Measurements from ENCODE around the gene COMMD9.

The COMMD9 gene

GRCh38 chr11:36296884-36297543 lies 7.8 kb upstream of the COMMD9 start:
- DNase-seq (ENCODE audit: low spot score) = no peak

- no peak for DNase-seq (ENCODE audit: low spot score)
Observed at GRCh38 chr11:36295926-36296325, 6.7 kb upstream of the COMMD9 start, which contains the start of gene PRR5L. Gene PRR5L, plus strand, starts transcription at chr11:36296288. Its CDS starts 104,834 bp downstream, at chr11:36401122.

- peak; percentile 72 for DNase-seq (ENCODE audit: low spot score)
Observed at GRCh38 chr11:36292311-36292722, 3.1 kb upstream of the COMMD9 start.

- DNase-seq (ENCODE audit: low spot score) = no peak
Observed at GRCh38 chr11:36288442-36289225, 590 bp downstream of the COMMD9 start.

GRCh38 chr11:36282926-36283325 lies 6.3 kb downstream of the COMMD9 start:
- no peak for DNase-seq (ENCODE audit: low spot score)

GRCh38 chr11:36281850-36282249 lies 7.4 kb downstream of the COMMD9 start:
- no peak for DNase-seq (ENCODE audit: low spot score)

GRCh38 chr11:36280531-36280930 lies 8.7 kb downstream of the COMMD9 start:
- DNase-seq (ENCODE audit: low spot score) = no peak

GRCh38 chr11:36278531-36279282 lies 10.5 kb downstream of the COMMD9 start:
- DNase-seq (ENCODE audit: low spot score) = no peak

- DNase-seq (ENCODE audit: low spot score) = no peak
Observed at GRCh38 chr11:36274414-36274813, 14.8 kb downstream of the COMMD9 start.

- DNase-seq (ENCODE audit: low spot score) = no peak
Observed at GRCh38 chr11:36273110-36273509, 16.1 kb downstream of the COMMD9 start.

GRCh38 chr11:36271794-36272407 lies 17.3 kb downstream of the COMMD9 start:
- no peak for DNase-seq (ENCODE audit: low spot score)

GRCh38 chr11:36270701-36271100 lies 18.5 kb downstream of the COMMD9 start:
- no peak for DNase-seq (ENCODE audit: low spot score)

GRCh38 chr11:36268337-36268985 lies 20.8 kb downstream of the COMMD9 start:
- DNase-seq (ENCODE audit: low spot score) = no peak

- no peak for DNase-seq (ENCODE audit: low spot score)
Observed at GRCh38 chr11:36266767-36267166, 22.5 kb downstream of the COMMD9 start.

GRCh38 chr11:36265793-36266628 lies 23.2 kb downstream of the COMMD9 start:
- DNase-seq (ENCODE audit: low spot score) = peak; percentile 35

GRCh38 chr11:36264973-36265344 lies 24.3 kb downstream of the COMMD9 start:
- no peak for DNase-seq (ENCODE audit: low spot score)

- DNase-seq (ENCODE audit: low spot score) = no peak
Observed at GRCh38 chr11:36264011-36264972, 24.9 kb downstream of the COMMD9 start.

GRCh38 chr11:36261094-36261493 lies 28.1 kb downstream of the COMMD9 start:
- no peak for DNase-seq (ENCODE audit: low spot score)

- no peak for DNase-seq (ENCODE audit: low spot score)
Observed at GRCh38 chr11:36258730-36259360, 30.4 kb downstream of the COMMD9 start.

All from CD4-positive, alpha-beta T cell treated with Interleukin-2 at 100 ng/mL for 4 hours (primary cell).